ENCODE data around the gene ARVCF.

The ARVCF gene

GRCh38 chr22:19961868-19962245 is 54.8 kb downstream of the ARVCF start:
- no peak for ATAC-seq
- no peak for DNase-seq

- DNase-seq: no peak
- ATAC-seq: no peak
Measured at GRCh38 chr22:19961201-19961580, 55.4 kb downstream of the ARVCF start.

- no peak for ATAC-seq
- DNase-seq: no peak
Measured at GRCh38 chr22:19960491-19961200, 56.0 kb downstream of the ARVCF start.

GRCh38 chr22:19959587-19960490 is 56.8 kb downstream of the ARVCF start:
- ATAC-seq (no peak), DNase-seq (no peak)

- no peak for DNase-seq
- no peak for ATAC-seq
Measured at GRCh38 chr22:19959043-19959586, 57.5 kb downstream of the ARVCF start.

- ATAC-seq (no peak), DNase-seq (no peak)
Measured at GRCh38 chr22:19958083-19959042, 58.3 kb downstream of the ARVCF start.

GRCh38 chr22:19957445-19957844 is 59.2 kb downstream of the ARVCF start:
- ATAC-seq: no peak
- no peak for DNase-seq

GRCh38 chr22:19955241-19956128 is 61.1 kb downstream of the ARVCF start:
- no peak for DNase-seq
- ATAC-seq: no peak

- DNase-seq (no peak), ATAC-seq (no peak)
Measured at GRCh38 chr22:19951346-19951745, 65.3 kb downstream of the ARVCF start.

GRCh38 chr22:19948057-19948760 is 68.4 kb downstream of the ARVCF start:
- no peak for DNase-seq
- ATAC-seq: no peak

GRCh38 chr22:19943082-19944026 is 73.3 kb downstream of the ARVCF start:
- no peak for DNase-seq
- no peak for ATAC-seq

GRCh38 chr22:19942157-19943081 is 74.2 kb downstream of the ARVCF start:
- ATAC-seq (peak; percentile 29), DNase-seq (peak; percentile 37)

GRCh38 chr22:19941365-19942082 is 75.1 kb downstream of the ARVCF start, which contains the start of the genes COMT and TXNRD2:
Gene COMT (plus strand): TSS chr22:19941772. CDS start chr22:19962527, 20,755 bp downstream.
Gene TXNRD2 (minus strand): TSS chr22:19941818. CDS start chr22:19941803, 15 bp downstream.
- peak; percentile 87 for ATAC-seq
- DNase-seq: peak; percentile 83

GRCh38 chr22:19940536-19941364 is 75.9 kb downstream of the ARVCF start:
- ATAC-seq (no peak), DNase-seq (no peak)

- no peak for DNase-seq
- no peak for ATAC-seq
Measured at GRCh38 chr22:19937616-19938473, 78.8 kb downstream of the ARVCF start.

Data from stimulated activated naive CD8-positive, alpha-beta T cell treated with anti-CD3 and anti-CD28 coated beads, Interleukin-15, Interleukin-2, amounts not matched to agents 100 U/mL and 50 U/mL, for 24 hours (primary cell).